ENCODE data around the gene AP5S1. TPM values are rescaled to one million over a fixed set of nuclear protein-coding genes. Genes with fewer than 3 reads are reported as not detected.
A peak's percentile ranks its signal among the peaks of the same experiment; 100 is the strongest.

Gene AP5S1
- total and polyA plus RNA-seq, 2 of the 13 experiments (the other 11 are each of a cell fraction or from before 2014, with no cell fraction given): 7.9 to 23.2 TPM

- TF ChIP-seq TCF12 (IDR thresholded peaks at IDR 0.05) (no peak), TCF12 (CRISPR knock-in tag; IDR thresholded peaks at IDR 0.05) (peak; percentile 25; the same call in 1 of the 2 replicates), JUNB (CRISPR knock-in tag; IDR thresholded peaks at IDR 0.05; ENCODE audit: borderline replicate concordance) (no peak), NR0B2 (CRISPR knock-in tag; IDR thresholded peaks at IDR 0.05) (0 out of 2 replicates have a peak, but pooled peaks have one; percentile 49), ZKSCAN8 (CRISPR knock-in tag; IDR thresholded peaks at IDR 0.05; ENCODE audit: borderline replicate concordance) (peak; percentile 40), THAP9 (CRISPR knock-in tag; IDR thresholded peaks at IDR 0.05; ENCODE audit: borderline replicate concordance) (peak; percentile 71; the same call in 1 of the 2 replicates), E2F1 (CRISPR knock-in tag; IDR thresholded peaks at IDR 0.05) (peak; percentile 86; the same call in 1 of the 2 replicates), PCBP1 (IDR thresholded peaks at IDR 0.05; ENCODE audit: borderline replicate concordance, low read depth, low read length) (0 out of 2 replicates have a peak, but pooled peaks have one; percentile 18), NR1H2 (CRISPR knock-in tag; IDR thresholded peaks at IDR 0.05; ENCODE audit: borderline replicate concordance, low read depth) (no peak), MXD1 (CRISPR knock-in tag; IDR thresholded peaks at IDR 0.05) (peak; percentile 22; the same call in 1 of the 2 replicates), ZNF564 (CRISPR knock-in tag; IDR thresholded peaks at IDR 0.05) (peak; percentile 92; the same call in 1 of the 2 replicates), HNRNPL (IDR thresholded peaks at IDR 0.05; ENCODE audit: low read depth, low read length) (peak; percentile 83; the same call in 1 of the 2 replicates), IKZF5 (CRISPR knock-in tag; IDR thresholded peaks at IDR 0.05) (no peak), HOXD1 (CRISPR knock-in tag; IDR thresholded peaks at IDR 0.05) (peak; percentile 7; the same call in 1 of the 2 replicates), THYN1 (CRISPR knock-in tag; IDR thresholded peaks at IDR 0.05; ENCODE audit: borderline replicate concordance, low read depth) (no peak), ZSCAN20 (CRISPR knock-in tag; IDR thresholded peaks at IDR 0.05; ENCODE audit: borderline replicate concordance) (peak; percentile 96), ZNF138 (CRISPR knock-in tag; IDR thresholded peaks at IDR 0.05; ENCODE audit: low read depth) (0 out of 2 replicates have a peak, but pooled peaks have one; percentile 37), HMG20B (CRISPR knock-in tag; conservative IDR thresholded peaks at IDR 0.05) (no peak; the same call in 1 of the 2 replicates), ZNF607 (CRISPR knock-in tag; IDR thresholded peaks at IDR 0.05; ENCODE audit: borderline replicate concordance) (0 out of 2 replicates have a peak, but pooled peaks have one; percentile 49), ATM (IDR thresholded peaks at IDR 0.05; ENCODE audit: borderline replicate concordance) (no peak), ZNF460 (CRISPR knock-in tag; IDR thresholded peaks at IDR 0.05; ENCODE audit: borderline replicate concordance) (no peak), ISX (CRISPR knock-in tag; conservative IDR thresholded peaks at IDR 0.05) (0 out of 2 replicates have a peak, but pooled peaks have one; percentile 58), ATF2 (CRISPR knock-in tag; IDR thresholded peaks at IDR 0.05) (no peak)
Measured at GRCh38 chr20:3846378-3846739, 26.0 kb downstream of the AP5S1 start (continued).

All from HepG2 (cell line).